ENCODE data around the gene GPR183. TPM values are rescaled to one million over a fixed set of nuclear protein-coding genes. Genes with fewer than 3 reads are reported as not detected.

GPR183 gene
- total RNA-seq, 1 donor = 0.36 TPM

DNA sequence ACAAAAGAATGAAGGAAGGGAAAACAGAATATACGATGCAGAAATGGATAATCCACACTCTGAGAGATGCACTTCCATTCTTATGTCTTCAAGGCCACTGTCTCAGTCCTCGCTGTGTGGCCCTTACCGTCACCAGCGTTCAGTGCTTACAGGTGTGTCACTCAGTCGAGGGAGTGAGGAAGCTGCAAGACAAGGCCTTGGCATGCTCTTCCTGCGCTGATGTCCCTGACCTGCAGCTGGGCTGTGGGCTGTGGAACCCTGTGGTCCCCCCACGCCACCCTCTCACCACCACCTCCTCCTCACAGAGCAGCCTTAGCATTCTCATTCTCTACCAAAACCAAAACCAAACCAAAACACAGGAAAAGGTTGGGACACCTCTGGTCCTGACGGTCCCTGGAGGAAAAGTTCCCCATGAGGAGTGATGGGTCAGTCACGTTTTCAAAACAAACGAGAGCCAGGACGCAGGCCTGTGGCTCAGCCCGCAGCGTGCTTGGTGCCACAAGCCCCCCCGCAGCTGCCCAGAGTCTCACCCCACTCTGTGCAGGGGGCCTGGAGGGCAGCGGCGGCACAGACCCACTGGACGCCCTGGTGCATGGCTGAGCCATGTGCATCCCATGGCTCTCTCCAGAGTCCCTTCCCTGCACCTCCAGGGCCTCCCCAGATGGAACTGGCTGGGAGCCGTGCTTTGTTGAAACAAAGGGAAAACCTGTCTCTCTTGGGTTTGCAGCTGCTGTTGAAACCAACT lies 48.2 kb upstream of the GPR183 start:
- Histone ChIP-seq H3K4me3 (ENCODE audit: insufficient read depth, low read length) (no peak overlapping the region), H4K20me1 (ENCODE audit: insufficient read depth, low read length) (peaks cover 17% of the 10 kb centered on the region), H3K36me3 (ENCODE audit: insufficient read depth, low read length) (no peaks in the 10 kb centered on the region), H3K27ac (ENCODE audit: low read depth, low read length) (peak overlapping the region; percentile 88), H2AFZ (ENCODE audit: low read length) (no peak overlapping the region), H3K4me2 (ENCODE audit: insufficient read depth, low read length) (peak overlapping the region; percentile 87), H3K79me2 (ENCODE audit: insufficient read depth, low read length) (no peaks in the 10 kb centered on the region), H3K4me1 (ENCODE audit: insufficient read depth, low read length) (peaks cover 43% of the 10 kb centered on the region), H3K27me3 (ENCODE audit: insufficient read depth, low read length) (no peaks in the 10 kb centered on the region), H3K9me3 (ENCODE audit: low read depth, low read length) (no peaks in the 10 kb centered on the region)
- DNase-seq (ENCODE audit: insufficient read length, low spot score, missing footprints) = no peak
- TF ChIP-seq, protein P1, sequence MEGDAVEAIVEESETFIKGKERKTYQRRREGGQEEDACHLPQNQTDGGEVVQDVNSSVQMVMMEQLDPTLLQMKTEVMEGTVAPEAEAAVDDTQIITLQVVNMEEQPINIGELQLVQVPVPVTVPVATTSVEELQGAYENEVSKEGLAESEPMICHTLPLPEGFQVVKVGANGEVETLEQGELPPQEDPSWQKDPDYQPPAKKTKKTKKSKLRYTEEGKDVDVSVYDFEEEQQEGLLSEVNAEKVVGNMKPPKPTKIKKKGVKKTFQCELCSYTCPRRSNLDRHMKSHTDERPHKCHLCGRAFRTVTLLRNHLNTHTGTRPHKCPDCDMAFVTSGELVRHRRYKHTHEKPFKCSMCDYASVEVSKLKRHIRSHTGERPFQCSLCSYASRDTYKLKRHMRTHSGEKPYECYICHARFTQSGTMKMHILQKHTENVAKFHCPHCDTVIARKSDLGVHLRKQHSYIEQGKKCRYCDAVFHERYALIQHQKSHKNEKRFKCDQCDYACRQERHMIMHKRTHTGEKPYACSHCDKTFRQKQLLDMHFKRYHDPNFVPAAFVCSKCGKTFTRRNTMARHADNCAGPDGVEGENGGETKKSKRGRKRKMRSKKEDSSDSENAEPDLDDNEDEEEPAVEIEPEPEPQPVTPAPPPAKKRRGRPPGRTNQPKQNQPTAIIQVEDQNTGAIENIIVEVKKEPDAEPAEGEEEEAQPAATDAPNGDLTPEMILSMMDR (IDR thresholded peaks at IDR 0.05; ENCODE audit: extremely low read depth, low read depth, low read length) = no peak

DNA sequence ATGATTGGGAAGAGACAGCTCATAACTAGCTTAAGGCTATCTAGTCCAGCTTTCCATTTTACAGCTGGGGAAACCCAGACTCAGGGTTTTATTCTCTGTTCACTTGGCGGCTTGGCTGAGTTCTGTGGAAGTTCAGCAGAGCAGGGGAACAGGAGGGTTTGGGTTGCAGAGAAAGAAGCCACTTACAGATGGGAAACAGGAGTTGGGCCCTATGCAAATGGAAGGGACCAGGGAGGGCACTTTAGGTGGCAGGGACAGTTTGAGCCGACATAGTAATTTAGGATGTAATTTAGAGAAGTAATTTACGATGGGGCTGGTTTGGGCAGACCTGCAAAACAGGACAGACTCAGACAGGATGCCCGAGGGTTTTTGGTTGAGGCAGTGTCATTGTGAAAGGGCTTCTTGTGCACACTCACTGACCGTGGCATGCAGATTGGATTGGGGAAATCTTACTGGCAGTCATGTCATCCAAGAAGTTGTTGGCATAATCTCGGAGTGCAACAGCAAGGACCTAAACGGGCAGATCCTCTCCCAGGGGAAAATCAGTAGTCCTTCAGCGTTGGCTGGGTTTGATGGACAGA lies 47.3 kb upstream of the GPR183 start:
- no peak overlapping the region for H3K4me2 ChIP-seq (ENCODE audit: insufficient read depth, low read length)
- peaks cover 43% of the 10 kb centered on the region for H3K4me1 ChIP-seq (ENCODE audit: insufficient read depth, low read length)
- DNase-seq (ENCODE audit: insufficient read length, low spot score, missing footprints) = no peak

GRCh38 chr13:99353836-99354235 lies 46.6 kb upstream of the GPR183 start:
- no peak overlapping the region for H2AFZ ChIP-seq (ENCODE audit: low read length)
- peaks cover 43% of the 10 kb centered on the region for H3K4me1 ChIP-seq (ENCODE audit: insufficient read depth, low read length)
- peak overlapping the region; percentile 11 for H3K27ac ChIP-seq (ENCODE audit: low read depth, low read length)
- DNase-seq (ENCODE audit: insufficient read length, low spot score, missing footprints) = no peak
- no peak overlapping the region for H3K4me3 ChIP-seq (ENCODE audit: insufficient read depth, low read length)
- no peaks in the 10 kb centered on the region for H3K9me3 ChIP-seq (ENCODE audit: low read depth, low read length)
- peaks cover under 1% of the 10 kb centered on the region for H3K36me3 ChIP-seq (ENCODE audit: insufficient read depth, low read length)
- H3K4me2 ChIP-seq (ENCODE audit: insufficient read depth, low read length) = peak overlapping the region; percentile 14
- H3K79me2 ChIP-seq (ENCODE audit: insufficient read depth, low read length) = no peaks in the 10 kb centered on the region
- TF ChIP-seq, protein P1 (IDR thresholded peaks at IDR 0.05; ENCODE audit: extremely low read depth, low read depth, low read length) = no peak
- peaks cover 17% of the 10 kb centered on the region for H4K20me1 ChIP-seq (ENCODE audit: insufficient read depth, low read length)
- no peaks in the 10 kb centered on the region for H3K27me3 ChIP-seq (ENCODE audit: insufficient read depth, low read length)

More for the DNA sequence above, 47.3 kb upstream of the GPR183 start:
- no peak overlapping the region for H2AFZ ChIP-seq (ENCODE audit: low read length)
- H3K79me2 ChIP-seq (ENCODE audit: insufficient read depth, low read length) = no peaks in the 10 kb centered on the region
- H3K27me3 ChIP-seq (ENCODE audit: insufficient read depth, low read length) = no peaks in the 10 kb centered on the region
- H4K20me1 ChIP-seq (ENCODE audit: insufficient read depth, low read length) = peaks cover 17% of the 10 kb centered on the region
- no peak overlapping the region for H3K4me3 ChIP-seq (ENCODE audit: insufficient read depth, low read length)
- H3K27ac ChIP-seq (ENCODE audit: low read depth, low read length) = no peak overlapping the region
- H3K9me3 ChIP-seq (ENCODE audit: low read depth, low read length) = no peaks in the 10 kb centered on the region
- TF ChIP-seq, protein P1 (IDR thresholded peaks at IDR 0.05; ENCODE audit: extremely low read depth, low read depth, low read length) = no peak
- H3K36me3 ChIP-seq (ENCODE audit: insufficient read depth, low read length) = no peaks in the 10 kb centered on the region

GRCh38 chr13:99353246-99353600 lies 46.0 kb upstream of the GPR183 start:
- TF ChIP-seq, protein P1 (IDR thresholded peaks at IDR 0.05; ENCODE audit: extremely low read depth, low read depth, low read length) = no peak
- no peak overlapping the region for H2AFZ ChIP-seq (ENCODE audit: low read length)
- no peaks in the 10 kb centered on the region for H3K9me3 ChIP-seq (ENCODE audit: low read depth, low read length)
- DNase-seq (ENCODE audit: insufficient read length, low spot score, missing footprints) = no peak
- H3K4me2 ChIP-seq (ENCODE audit: insufficient read depth, low read length) = no peak overlapping the region
- no peaks in the 10 kb centered on the region for H3K27me3 ChIP-seq (ENCODE audit: insufficient read depth, low read length)
- H3K4me3 ChIP-seq (ENCODE audit: insufficient read depth, low read length) = no peak overlapping the region
- no peaks in the 10 kb centered on the region for H3K79me2 ChIP-seq (ENCODE audit: insufficient read depth, low read length)
- peaks cover 43% of the 10 kb centered on the region for H3K4me1 ChIP-seq (ENCODE audit: insufficient read depth, low read length)
- peak overlapping the region; percentile 11 for H3K27ac ChIP-seq (ENCODE audit: low read depth, low read length)
- peaks cover 17% of the 10 kb centered on the region for H4K20me1 ChIP-seq (ENCODE audit: insufficient read depth, low read length)
- H3K36me3 ChIP-seq (ENCODE audit: insufficient read depth, low read length) = peaks cover 3% of the 10 kb centered on the region
